ENCODE results near the gene CANX. TPM values are rescaled to one million over a fixed set of nuclear protein-coding genes. Genes with fewer than 3 reads are reported as not detected.

The CANX gene
- total and polyA plus RNA-seq, 12 donors: 90.9 to 659 (median 463) TPM

- intact Hi-C loops (cut with DNase I): loop anchor here in 8 of 10 donors (1.0 to 10.0 kb wide), 8 partner anchors 31 to 144 kb away; partner anchors contain the start of genes TBC1D9B (in 2 of the 8) and MRNIP (in 1 of the 8)
- Histone ChIP-seq H3K27me3 (no peaks in the 10 kb centered on the region), H3K9me3 (no peaks in the 10 kb centered on the region), H3K27ac (peak overlapping the region in 3 of 10 donors; percentile 14 to 24 (median 16)), H3K4me3 (no peak overlapping the region), H3K36me3 (peaks cover 0 to 36% (median 16%) of the 10 kb centered on the region in 9 donors), H3K4me1 (peaks cover 6 to 96% (median 77%) of the 10 kb centered on the region in 9 donors)
- TF ChIP-seq CTCF (IDR thresholded peaks at IDR 0.05): peak; percentile 76 to 97 (median 87)
- ATAC-seq (peak in 7 of 8 donors; percentile 50 to 85 (median 80)), DNase-seq (peak; percentile 34 to 71)
- WGBS, 2 donors: 25 to 32% methylated on average over 10 of the region's 10 CpGs
Measured at GRCh38 chr5:179763215-179763945, 64.6 kb downstream of the CANX start.

GRCh38 chr5:179764056-179764455 is 65.3 kb downstream of the CANX start:
- Histone ChIP-seq H3K4me1 (peaks cover 6 to 96% (median 76%) of the 10 kb centered on the region in 9 donors), H3K27ac (peak overlapping the region in 1 of 10 donors; percentile 14), H3K4me3 (no peak overlapping the region), H3K36me3 (peaks cover 0 to 41% (median 16%) of the 10 kb centered on the region in 9 donors), H3K9me3 (no peaks in the 10 kb centered on the region), H3K27me3 (no peaks in the 10 kb centered on the region)
- ATAC-seq (no peak), DNase-seq (no peak)
- no peak for TF ChIP-seq CTCF (IDR thresholded peaks at IDR 0.05)
- intact Hi-C loops (cut with DNase I): loop anchor here in 4 of 10 donors (5.0 to 10.0 kb wide), 4 partner anchors 33 to 143 kb away; partner anchors contain the start of genes TBC1D9B (in 2 of the 4) and MRNIP (in 1 of the 4)
- 66 to 71% methylated on average over 8 of the region's 8 CpGs for WGBS, 2 donors

GRCh38 chr5:179765400-179765799 is 66.6 kb downstream of the CANX start:
- 30 to 44% methylated on average over 13 of the region's 13 CpGs for WGBS, 2 donors
- Histone ChIP-seq H3K27ac (peak overlapping the region in 7 of 10 donors; percentile 28 to 78 (median 69)), H3K4me3 (no peak overlapping the region), H3K36me3 (peaks cover 0 to 53% (median 22%) of the 10 kb centered on the region in 9 donors), H3K9me3 (no peaks in the 10 kb centered on the region), H3K27me3 (no peaks in the 10 kb centered on the region), H3K4me1 (peaks cover 6 to 90% (median 68%) of the 10 kb centered on the region in 9 donors)
- peak; percentile 40 to 82 (median 55) for ATAC-seq
- TF ChIP-seq CTCF (IDR thresholded peaks at IDR 0.05): no peak
- peak; percentile 50 to 52 for DNase-seq
- intact Hi-C loops (cut with DNase I): loop anchor here in 3 of 10 donors (5.0 to 10.0 kb wide), 3 partner anchors 33 to 139 kb away; partner anchors contain the start of genes MAML1 (in 1 of the 3), MRNIP (in 1 of the 3) and TBC1D9B (in 1 of the 3)

- TF ChIP-seq CTCF (IDR thresholded peaks at IDR 0.05): no peak
- peak overlapping the region in 7 of 10 donors; percentile 28 to 78 (median 69) for H3K27ac ChIP-seq
- no peak overlapping the region for H3K4me3 ChIP-seq
- WGBS, 2 donors: 82 to 88% methylated on average over 20 of the region's 20 CpGs
- no peaks in the 10 kb centered on the region for H3K27me3 ChIP-seq
- H3K9me3 ChIP-seq: no peaks in the 10 kb centered on the region
- no peak for ATAC-seq
- H3K36me3 ChIP-seq: peaks cover 0 to 61% (median 29%) of the 10 kb centered on the region in 9 donors
- intact Hi-C loops (cut with DNase I): loop anchor here in 3 of 10 donors (5.0 to 10.0 kb wide), 3 partner anchors 34 to 139 kb away; partner anchors contain the start of genes MAML1 (in 1 of the 3), MRNIP (in 1 of the 3) and TBC1D9B (in 1 of the 3)
- H3K4me1 ChIP-seq: peaks cover 6 to 83% (median 66%) of the 10 kb centered on the region in 9 donors
- DNase-seq: no peak
Measured at GRCh38 chr5:179766021-179766725, 67.4 kb downstream of the CANX start.
